ENCODE results near the gene NTRK1. TPM values are rescaled to one million over a fixed set of nuclear protein-coding genes. Genes with fewer than 3 reads are reported as not detected.

The NTRK1 gene
- total RNA-seq, 6 experiments from 2014 or later: not detected

- DNase-seq (peak in 1 of 3 donors; percentile 49), ATAC-seq (no peak)
- TF ChIP-seq POLR2A (IDR thresholded peaks at IDR 0.05) (no peak), CTCF (IDR thresholded peaks at IDR 0.05) (no peak)
- peaks cover 0 to 16% (median 7%) of the 10 kb centered on the region in 4 donors for H3K4me1 ChIP-seq
- H3K4me3 ChIP-seq: no peak overlapping the region
- H3K9me3 ChIP-seq: no peaks in the 10 kb centered on the region
- no peaks in the 10 kb centered on the region for H3K36me3 ChIP-seq
- no peak overlapping the region for H3K27ac ChIP-seq
- peaks cover 0 to 10% of the 10 kb centered on the region in 2 donors for H3K27me3 ChIP-seq
- WGBS (ENCODE audit: insufficient coverage, low coverage, low lambda C conversion rate, missing lambda C conversion rate): 45% methylated on average over 4 of the region's 23 CpGs
- intact Hi-C loops (cut with DNase I): no loop called here
Measured at GRCh38 chr1:156849151-156849496, 11.5 kb upstream of the NTRK1 start.

DNA sequence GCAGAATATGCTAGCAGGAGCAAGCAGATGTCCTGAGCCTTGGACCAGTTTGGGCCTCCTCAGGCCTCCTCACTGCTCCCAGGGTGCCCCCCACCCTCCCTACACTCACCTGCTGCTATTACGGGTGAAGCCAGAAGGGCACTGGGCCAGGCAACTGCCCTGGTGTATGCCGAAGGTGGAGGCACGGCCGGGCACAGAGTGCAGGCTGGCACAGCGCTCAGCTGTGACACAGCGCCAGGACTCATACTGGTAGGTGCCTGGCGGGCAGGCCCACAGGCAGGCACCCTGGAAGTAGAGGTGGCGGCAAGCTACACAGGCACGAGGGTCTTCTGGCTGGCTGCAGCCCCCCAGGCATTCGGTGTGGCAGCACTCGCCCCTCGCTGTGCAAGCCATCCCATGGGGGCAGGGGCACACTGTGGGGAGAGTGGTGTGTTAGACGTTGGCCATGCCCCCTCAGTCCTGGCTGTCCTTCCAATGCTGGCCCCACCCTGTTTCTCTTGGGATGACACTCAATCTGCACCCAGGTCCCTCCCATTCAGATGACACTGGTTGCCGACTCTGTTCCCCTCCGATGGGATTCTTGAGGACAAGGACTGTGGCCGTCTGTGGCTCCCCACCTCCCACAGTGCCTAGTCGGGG is 8.8 kb upstream of the NTRK1 start:
- Histone ChIP-seq H3K4me1 (peaks cover 0 to 16% (median 7%) of the 10 kb centered on the region in 4 donors), H3K36me3 (no peaks in the 10 kb centered on the region), H3K4me3 (no peak overlapping the region), H3K9me3 (no peaks in the 10 kb centered on the region), H3K27ac (peak overlapping the region in 2 of 3 donors; percentile 72 to 85), H3K27me3 (no peaks in the 10 kb centered on the region)
- DNase-seq (peak; percentile 89 to 96 (median 95)), ATAC-seq (peak; percentile 90 to 95 (median 93))
- 29% methylated on average over 3 of the region's 17 CpGs for WGBS (ENCODE audit: insufficient coverage, low coverage, low lambda C conversion rate, missing lambda C conversion rate)
- intact Hi-C loops (cut with DNase I): no loop called here
- TF ChIP-seq CTCF (IDR thresholded peaks at IDR 0.05) (peak in 1 of 4 donors; percentile 17), POLR2A (IDR thresholded peaks at IDR 0.05) (no peak)

GRCh38 chr1:156852418-156852874 is 8.2 kb upstream of the NTRK1 start:
- peak; percentile 90 to 98 (median 97) for DNase-seq
- 30% methylated on average over 2 of the region's 9 CpGs for WGBS (ENCODE audit: insufficient coverage, low coverage, low lambda C conversion rate, missing lambda C conversion rate)

DNA sequence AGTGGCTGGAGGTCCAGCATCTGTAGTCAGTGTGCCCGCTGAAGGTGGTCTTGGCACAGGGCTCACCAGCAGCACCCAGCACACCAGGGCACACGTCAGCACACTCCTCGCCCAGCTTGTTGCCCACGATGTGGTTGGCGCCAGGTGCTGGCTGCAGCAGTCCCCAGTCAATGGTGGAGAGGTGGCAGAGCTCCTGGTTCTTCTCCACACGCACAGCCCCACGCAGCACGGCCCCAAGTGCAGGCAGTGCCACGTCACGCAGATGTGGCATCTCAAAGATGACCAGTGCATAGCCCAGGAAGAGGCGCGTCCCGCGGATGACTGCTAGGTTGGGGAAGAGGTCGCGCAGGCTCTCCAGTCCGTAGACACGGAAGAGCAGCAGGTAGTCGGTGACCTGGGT is 6.9 kb upstream of the NTRK1 start:
- no peaks in the 10 kb centered on the region for H3K27me3 ChIP-seq
- WGBS (ENCODE audit: insufficient coverage, low coverage, low lambda C conversion rate, missing lambda C conversion rate): no CpG with 5 or more reads among the region's 19 CpGs
- DNase-seq: no peak
- no peak for ATAC-seq
- intact Hi-C loops (cut with DNase I): no loop called here
- H3K4me1 ChIP-seq: peaks cover 0 to 19% (median 7%) of the 10 kb centered on the region in 4 donors
- no peak overlapping the region for H3K27ac ChIP-seq
- no peak for TF ChIP-seq POLR2A (IDR thresholded peaks at IDR 0.05)
- no peak for TF ChIP-seq CTCF (IDR thresholded peaks at IDR 0.05)
- no peak overlapping the region for H3K4me3 ChIP-seq
- no peaks in the 10 kb centered on the region for H3K9me3 ChIP-seq
- no peaks in the 10 kb centered on the region for H3K36me3 ChIP-seq

More at GRCh38 chr1:156852418-156852874, 8.2 kb upstream of the NTRK1 start:
- peaks cover 0 to 16% (median 7%) of the 10 kb centered on the region in 4 donors for H3K4me1 ChIP-seq
- no peak overlapping the region for H3K4me3 ChIP-seq
- peak overlapping the region in 2 of 3 donors; percentile 72 to 85 for H3K27ac ChIP-seq
- peak; percentile 88 to 93 (median 92) for ATAC-seq
- no peaks in the 10 kb centered on the region for H3K36me3 ChIP-seq
- TF ChIP-seq CTCF (IDR thresholded peaks at IDR 0.05): no peak
- TF ChIP-seq POLR2A (IDR thresholded peaks at IDR 0.05): no peak
- intact Hi-C loops (cut with DNase I): no loop called here
- no peaks in the 10 kb centered on the region for H3K27me3 ChIP-seq
- no peaks in the 10 kb centered on the region for H3K9me3 ChIP-seq
